ENCODE data around the gene ANOS1. TPM values are rescaled to one million over a fixed set of nuclear protein-coding genes. Genes with fewer than 3 reads are reported as not detected.
"Not testable (repeated sequence)": the region's sequence is repeated elsewhere in the genome, so short reads cannot be mapped to it uniquely, and the experiment has no call there.

Gene ANOS1
- total and polyA plus RNA-seq, 5 donors from 2014 or later = not detected

DNA sequence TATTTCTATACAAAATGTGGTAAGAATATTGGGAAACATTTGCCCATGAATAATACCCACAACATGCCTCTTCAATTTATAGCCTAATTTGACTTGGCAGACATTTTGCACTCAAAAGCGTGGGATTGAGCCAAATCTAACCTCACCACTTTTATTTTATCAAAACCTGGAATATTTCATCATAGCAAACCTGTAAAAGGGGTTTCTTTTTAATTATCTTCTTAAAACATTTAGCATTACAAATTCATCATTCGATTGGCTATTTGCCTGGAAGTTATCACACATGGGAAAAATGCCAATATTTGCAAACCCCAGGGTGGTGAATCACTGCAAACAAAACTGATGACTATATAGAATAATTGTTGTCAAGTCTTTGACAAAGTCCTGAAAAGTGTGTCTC, 211.1 kb downstream of the ANOS1 start:
- H3K27me3 ChIP-seq (ENCODE audit: control insufficient read depth, insufficient read depth, low read length) = no peaks in the 10 kb centered on the region
- Mint-ChIP-seq H3K27ac (no peak overlapping the region), H3K36me3 (no peaks in the 10 kb centered on the region), H3K4me3 (no peak overlapping the region), H3K9me3 (peaks cover 0 to 3% (median 0%) of the 10 kb centered on the region in 7 donors), H3K4me1 (no peaks in the 10 kb centered on the region), H3K27me3 (peaks cover 5% of the 10 kb centered on the region)
- H3K27ac ChIP-seq (ENCODE audit: insufficient read depth, low read length, poor library complexity, severe bottlenecking) = no peak overlapping the region
- H3K4me1 ChIP-seq (ENCODE audit: control insufficient read depth, insufficient read depth, low read length, poor library complexity, severe bottlenecking) = no peaks in the 10 kb centered on the region
- no peaks in the 10 kb centered on the region for H3K36me3 ChIP-seq (ENCODE audit: control insufficient read depth, insufficient read depth, low read length)
- H3K9me3 ChIP-seq (ENCODE audit: control insufficient read depth in 2 of 2, low read length in 2 of 2) = no peaks in the 10 kb centered on the region
- DNase-seq (no peak), ATAC-seq (ENCODE audit: low read depth in 2 of 2) (no peak)
- H3K4me3 ChIP-seq (ENCODE audit: low read depth, low read length) = no peak overlapping the region

DNA sequence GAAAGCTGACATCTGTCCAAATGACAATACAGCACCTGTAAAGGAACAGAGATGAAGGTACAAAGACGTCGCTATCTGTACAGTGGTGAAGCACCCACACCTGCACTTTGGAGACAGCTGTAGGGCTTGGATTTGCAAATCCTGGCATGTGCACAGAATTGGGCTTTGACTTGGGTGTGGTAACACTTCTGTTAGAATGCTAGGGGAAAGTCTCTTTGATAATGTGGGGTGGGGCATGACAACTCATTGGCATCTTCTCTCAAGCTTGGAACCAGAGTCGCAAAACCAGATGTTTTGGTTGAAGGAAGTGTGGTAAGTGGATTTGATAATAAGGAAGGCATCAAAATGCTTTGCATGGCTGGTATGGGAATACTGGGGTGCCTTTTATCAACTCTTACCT, 211.8 kb downstream of the ANOS1 start:
- Mint-ChIP-seq H3K9me3 (peaks cover 0 to 3% (median 0%) of the 10 kb centered on the region in 7 donors), H3K36me3 (no peaks in the 10 kb centered on the region), H3K27ac (no peak overlapping the region), H3K4me3 (no peak overlapping the region), H3K27me3 (peaks cover 5% of the 10 kb centered on the region), H3K4me1 (no peaks in the 10 kb centered on the region)
- Histone ChIP-seq H3K4me3 (ENCODE audit: low read depth, low read length) (no peak overlapping the region), H3K9me3 (ENCODE audit: control insufficient read depth in 2 of 2, low read length in 2 of 2) (no peaks in the 10 kb centered on the region), H3K36me3 (ENCODE audit: control insufficient read depth, insufficient read depth, low read length) (no peaks in the 10 kb centered on the region), H3K27ac (ENCODE audit: insufficient read depth, low read length, poor library complexity, severe bottlenecking) (no peak overlapping the region), H3K4me1 (ENCODE audit: control insufficient read depth, insufficient read depth, low read length, poor library complexity, severe bottlenecking) (no peaks in the 10 kb centered on the region), H3K27me3 (ENCODE audit: control insufficient read depth, insufficient read depth, low read length) (no peaks in the 10 kb centered on the region)
- ATAC-seq (ENCODE audit: low read depth in 2 of 2) (no peak), DNase-seq (no peak)

DNA sequence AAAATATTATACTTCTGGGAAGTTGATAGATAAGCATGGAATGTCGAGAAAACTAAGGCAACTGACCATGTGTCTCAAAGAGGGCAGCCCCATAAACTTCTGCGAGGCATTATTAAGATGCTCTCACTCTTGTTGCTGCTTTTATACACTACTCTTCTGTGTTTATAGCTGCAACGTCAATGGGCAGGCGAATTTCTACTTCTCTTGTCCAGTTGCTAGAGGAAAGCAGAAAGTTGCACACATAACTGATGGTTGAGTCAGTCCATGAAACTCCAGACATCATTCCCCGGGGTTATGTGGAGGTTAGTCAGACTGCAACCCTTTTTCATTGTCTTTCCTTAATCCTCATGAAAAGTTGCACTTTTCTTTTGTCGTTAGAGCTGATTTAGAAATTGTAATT, 227.5 kb downstream of the ANOS1 start:
- Histone ChIP-seq H3K27me3 (ENCODE audit: control insufficient read depth, insufficient read depth, low read length) (no peaks in the 10 kb centered on the region), H3K27ac (ENCODE audit: insufficient read depth, low read length, poor library complexity, severe bottlenecking) (no peak overlapping the region), H3K36me3 (ENCODE audit: control insufficient read depth, insufficient read depth, low read length) (no peaks in the 10 kb centered on the region), H3K4me3 (ENCODE audit: low read depth, low read length) (no peak overlapping the region), H3K9me3 (ENCODE audit: control insufficient read depth in 2 of 2, low read length in 2 of 2) (no peaks in the 10 kb centered on the region), H3K4me1 (ENCODE audit: control insufficient read depth, insufficient read depth, low read length, poor library complexity, severe bottlenecking) (no peaks in the 10 kb centered on the region)
- no peak overlapping the region for H3K4me3 Mint-ChIP-seq
- H3K27me3 Mint-ChIP-seq = no peaks in the 10 kb centered on the region
- no peak overlapping the region for H3K27ac Mint-ChIP-seq
- no peaks in the 10 kb centered on the region for H3K36me3 Mint-ChIP-seq
- ATAC-seq (ENCODE audit: low read depth in 2 of 2) = no peak
- no peaks in the 10 kb centered on the region for H3K4me1 Mint-ChIP-seq
- peaks cover 0 to 6% (median 0%) of the 10 kb centered on the region in 7 donors for H3K9me3 Mint-ChIP-seq
- no peak for DNase-seq

DNA sequence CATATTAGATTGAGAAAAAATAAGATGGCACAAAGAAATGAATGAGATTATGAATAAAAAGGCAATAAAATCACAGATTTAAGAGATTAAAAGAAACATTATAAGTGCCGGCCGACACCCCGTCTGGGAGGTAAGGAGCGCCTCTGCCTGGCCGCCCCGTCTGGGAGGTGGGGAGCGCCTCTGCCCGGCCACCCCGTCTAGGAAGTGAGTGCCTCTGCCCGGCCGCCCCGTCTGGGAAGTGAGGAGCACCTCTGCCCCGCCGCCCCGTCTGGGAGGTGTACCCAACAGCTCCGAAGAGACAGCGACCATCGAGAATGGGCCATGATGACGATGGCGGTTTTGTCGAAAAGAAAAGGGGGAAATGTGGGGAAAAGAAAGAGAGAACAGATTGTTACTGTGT, 229.8 kb downstream of the ANOS1 start:
- not testable (repeated sequence) for DNase-seq; H3K27ac Mint-ChIP-seq; H3K4me1 ChIP-seq (ENCODE audit: control insufficient read depth, insufficient read depth, low read length, poor library complexity, severe bottlenecking); H3K36me3 ChIP-seq (ENCODE audit: control insufficient read depth, insufficient read depth, low read length); H3K4me3 ChIP-seq (ENCODE audit: low read depth, low read length); H3K27me3 ChIP-seq (ENCODE audit: control insufficient read depth, insufficient read depth, low read length); H3K4me1 Mint-ChIP-seq; ATAC-seq (ENCODE audit: low read depth in 2 of 2); H3K27me3 Mint-ChIP-seq; H3K9me3 Mint-ChIP-seq; H3K9me3 ChIP-seq (ENCODE audit: control insufficient read depth in 2 of 2, low read length in 2 of 2); H3K36me3 Mint-ChIP-seq; H3K27ac ChIP-seq (ENCODE audit: insufficient read depth, low read length, poor library complexity, severe bottlenecking)
- peak overlapping the region in 1 of 4 donors; percentile 44 for H3K4me3 Mint-ChIP-seq

DNA sequence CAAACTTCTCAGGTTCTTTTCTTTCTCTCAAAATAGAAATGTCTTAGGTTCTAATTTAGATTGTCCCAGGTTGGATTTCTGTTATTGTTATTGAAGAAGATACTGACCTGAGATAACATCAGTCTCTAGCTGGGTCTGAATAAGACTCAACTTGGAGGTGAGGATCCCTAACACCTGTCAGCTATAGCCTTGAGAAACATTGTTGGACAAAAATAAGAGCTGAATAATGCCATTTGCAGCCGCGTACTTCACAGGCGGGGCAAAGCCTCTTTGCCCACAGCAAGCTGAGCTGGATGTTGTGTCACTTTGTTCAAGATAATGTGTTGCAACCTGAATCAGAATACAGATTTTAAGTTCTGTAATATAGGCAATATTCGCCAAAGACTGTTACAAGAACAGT, 231.7 kb downstream of the ANOS1 start:
- Mint-ChIP-seq H3K27ac (no peak overlapping the region), H3K27me3 (no peaks in the 10 kb centered on the region), H3K36me3 (no peaks in the 10 kb centered on the region), H3K9me3 (peaks cover 0 to 2% (median 0%) of the 10 kb centered on the region in 7 donors), H3K4me1 (no peaks in the 10 kb centered on the region), H3K4me3 (no peak overlapping the region)
- Histone ChIP-seq H3K27me3 (ENCODE audit: control insufficient read depth, insufficient read depth, low read length) (no peaks in the 10 kb centered on the region), H3K36me3 (ENCODE audit: control insufficient read depth, insufficient read depth, low read length) (no peaks in the 10 kb centered on the region), H3K4me1 (ENCODE audit: control insufficient read depth, insufficient read depth, low read length, poor library complexity, severe bottlenecking) (no peaks in the 10 kb centered on the region), H3K9me3 (ENCODE audit: control insufficient read depth in 2 of 2, low read length in 2 of 2) (no peaks in the 10 kb centered on the region), H3K4me3 (ENCODE audit: low read depth, low read length) (no peak overlapping the region), H3K27ac (ENCODE audit: insufficient read depth, low read length, poor library complexity, severe bottlenecking) (no peak overlapping the region)
- DNase-seq (no peak), ATAC-seq (ENCODE audit: low read depth in 2 of 2) (no peak)

DNA sequence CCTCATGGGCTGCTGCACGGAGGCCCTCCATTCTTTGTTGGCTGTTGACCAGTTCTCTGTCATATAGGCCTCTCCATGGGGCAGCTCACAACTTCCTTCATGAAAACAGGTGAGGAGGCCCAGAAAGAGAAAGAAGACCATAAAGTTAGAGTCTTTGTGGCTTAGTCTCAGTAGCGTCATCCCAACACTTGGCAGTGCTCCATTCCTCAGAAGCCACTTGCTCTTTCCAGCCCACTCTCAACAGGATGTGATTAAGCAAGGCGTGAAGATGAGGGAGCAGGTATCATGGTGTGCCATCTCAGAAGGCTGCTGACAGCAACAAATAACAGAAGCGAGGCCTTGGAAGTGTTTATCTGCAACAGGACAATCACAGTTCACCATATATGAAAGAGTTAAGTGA, 236.9 kb downstream of the ANOS1 start:
- not testable (repeated sequence) for H3K27ac Mint-ChIP-seq; H3K4me3 ChIP-seq (ENCODE audit: low read depth, low read length); H3K27me3 ChIP-seq (ENCODE audit: control insufficient read depth, insufficient read depth, low read length); H3K36me3 ChIP-seq (ENCODE audit: control insufficient read depth, insufficient read depth, low read length); H3K27ac ChIP-seq (ENCODE audit: insufficient read depth, low read length, poor library complexity, severe bottlenecking); H3K36me3 Mint-ChIP-seq; H3K4me3 Mint-ChIP-seq; H3K9me3 Mint-ChIP-seq; H3K27me3 Mint-ChIP-seq; H3K4me1 ChIP-seq (ENCODE audit: control insufficient read depth, insufficient read depth, low read length, poor library complexity, severe bottlenecking); ATAC-seq (ENCODE audit: low read depth in 2 of 2); H3K4me1 Mint-ChIP-seq; DNase-seq; H3K9me3 ChIP-seq (ENCODE audit: control insufficient read depth in 2 of 2, low read length in 2 of 2)

DNA sequence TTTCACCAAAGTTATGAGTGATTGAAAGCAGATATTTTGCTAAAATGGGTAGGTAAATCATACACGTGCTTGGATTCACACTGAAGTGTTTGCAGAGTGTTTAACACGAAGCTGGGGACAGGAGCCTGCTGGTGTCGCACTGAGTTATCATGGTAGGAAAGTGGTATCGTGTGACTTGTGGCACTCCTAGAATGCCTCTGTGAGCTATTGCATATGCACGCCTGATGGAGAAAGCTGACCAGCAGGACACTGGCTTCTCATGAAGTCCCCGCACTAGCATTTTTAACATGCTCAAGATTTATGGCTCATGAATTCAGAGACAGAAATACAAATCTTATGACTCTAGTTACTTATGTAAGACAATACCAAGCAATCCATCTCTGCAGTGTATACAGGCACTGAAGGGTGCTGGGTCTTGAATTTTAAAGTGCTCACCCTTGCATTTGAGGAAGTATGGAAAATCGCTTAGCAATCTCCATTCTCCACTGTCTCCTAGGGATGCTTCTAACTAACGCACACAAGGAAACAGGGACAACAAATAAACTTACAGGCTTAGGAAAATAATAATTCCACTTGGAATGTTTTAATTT, 247.5 kb downstream of the ANOS1 start:
- H3K27ac Mint-ChIP-seq = no peak overlapping the region
- H3K4me3 Mint-ChIP-seq = no peak overlapping the region

More for the DNA sequence above, 247.5 kb downstream of the ANOS1 start:
- no peak for DNase-seq
- H3K27me3 Mint-ChIP-seq = no peaks in the 10 kb centered on the region
- Histone ChIP-seq H3K9me3 (ENCODE audit: control insufficient read depth in 2 of 2, low read length in 2 of 2) (no peaks in the 10 kb centered on the region), H3K27ac (ENCODE audit: insufficient read depth, low read length, poor library complexity, severe bottlenecking) (no peak overlapping the region), H3K4me3 (ENCODE audit: low read depth, low read length) (no peak overlapping the region), H3K27me3 (ENCODE audit: control insufficient read depth, insufficient read depth, low read length) (no peaks in the 10 kb centered on the region), H3K4me1 (ENCODE audit: control insufficient read depth, insufficient read depth, low read length, poor library complexity, severe bottlenecking) (no peaks in the 10 kb centered on the region), H3K36me3 (ENCODE audit: control insufficient read depth, insufficient read depth, low read length) (no peaks in the 10 kb centered on the region)
- H3K9me3 Mint-ChIP-seq = peaks cover 0 to 5% (median 2%) of the 10 kb centered on the region in 7 donors
- no peak for ATAC-seq (ENCODE audit: low read depth in 2 of 2)
- H3K36me3 Mint-ChIP-seq = no peaks in the 10 kb centered on the region
- no peaks in the 10 kb centered on the region for H3K4me1 Mint-ChIP-seq

Data from CD4-positive, CD25-positive, alpha-beta regulatory T cell (primary cell).